Fibroblast of villous mesenchyme (primary cell): ENCODE measurements around the gene FOXO3. TPM values are rescaled to one million over a fixed set of nuclear protein-coding genes. Genes with fewer than 3 reads are reported as not detected.

Source experiments
- DNase-seq: peaks from one replicate; pipeline ENCODE4 v3.0.0-alpha.2; 2010; ENCODE audit warnings: low read depth
- H3K4me3 ChIP-seq: 2 replicates; pipeline ENCODE4 v1.5.1; 2011; ENCODE audit warnings: low read depth, mild to moderate bottlenecking, low read length
- CTCF ChIP-seq: IDR thresholded peaks from 2 replicates; pipeline ENCODE4 v1.5.1; 2012; ENCODE audit warnings: low read depth, mild to moderate bottlenecking, low read length; ENCODE audit not compliant: insufficient read depth
- small RNA-seq: library from RNA; depleted of rRNA; stranded (forward); fragments of <200 nt; gene quantifications from one replicate; pipeline ENCODE3, GENCODE V24; 2012
- total RNA-seq: library from RNA; depleted of rRNA; stranded (reverse); fragments of >200 nt; gene quantifications from 2 replicates; pipeline ENCODE4 v1.2.3, GENCODE V29; 2012

FOXO3 gene
- total RNA-seq, 1 donor: 43.2 TPM

- no peak for DNase-seq
- TF ChIP-seq CTCF: no peak
- no peak overlapping the region for H3K4me3 ChIP-seq
These were observed 168.1 kb downstream of the FOXO3 start for GRCh38 chr6:108728826-108729225.

- no peak for DNase-seq
- no peak overlapping the region for H3K4me3 ChIP-seq
- no peak for TF ChIP-seq CTCF
These were observed 170.2 kb downstream of the FOXO3 start for GRCh38 chr6:108730635-108731515.

- H3K4me3 ChIP-seq: no peak overlapping the region
- DNase-seq: no peak
- no peak for TF ChIP-seq CTCF
These were observed 171.6 kb downstream of the FOXO3 start for GRCh38 chr6:108732091-108732870.

GRCh38 chr6:108733051-108733450, 172.3 kb downstream of the FOXO3 start:
- TF ChIP-seq CTCF: no peak
- DNase-seq: no peak
- H3K4me3 ChIP-seq: no peak overlapping the region

- DNase-seq: no peak
- TF ChIP-seq CTCF: no peak
- H3K4me3 ChIP-seq: no peak overlapping the region
These were observed 173.1 kb downstream of the FOXO3 start for GRCh38 chr6:108733706-108734265.

Small RNA genes within 50 kb of the gene (small RNA-seq; reads per million reads assigned to genes)
- not detected for gene AL391646.1
- not detected for gene SUMO2P8
